Measurements from ENCODE around the gene SMPD1. TPM values are rescaled to one million over a fixed set of nuclear protein-coding genes. Genes with fewer than 3 reads are reported as not detected.

Gene SMPD1
- total and polyA plus RNA-seq, 2 of the 8 experiments (the other 6 are each of a cell fraction or from before 2014, with no cell fraction given): 1.9 to 2.4 TPM

GRCh38 chr11:6442441-6442840, 52.2 kb downstream of the SMPD1 start:
- Histone ChIP-seq H2AFZ (ENCODE audit: low read length) (no peak overlapping the region), H3K9me3 (ENCODE audit: insufficient read depth in 2 of 2, low read depth in 1 of 2, low read length in 1 of 2) (no peaks in the 10 kb centered on the region), H3K79me2 (ENCODE audit: control insufficient read depth in 1 of 2, insufficient read depth in 2 of 2, low read length in 2 of 2) (no peaks in the 10 kb centered on the region), H3K4me1 (replicated peaks in 1 of 4; ENCODE audit: control insufficient read depth in 3 of 4, insufficient read depth in 4 of 4, low read length in 3 of 4) (peaks cover 0 to 4% (median 0%) of the 10 kb centered on the region in 4 experiments; a peak in 2 of 7 replicates), H3K18ac (ENCODE audit: extremely low read depth, low read length) (no peak overlapping the region), H4K91ac (replicated peaks; ENCODE audit: insufficient read length, low read length) (no peak overlapping the region), H3K14ac (ENCODE audit: insufficient read length) (no peak overlapping the region), H3K9ac (replicated peaks in 1 of 4; ENCODE audit: extremely low read depth in 1 of 4, low read depth in 3 of 4, low read length in 3 of 4) (no peak overlapping the region), H3K4me2 (ENCODE audit: insufficient read depth in 1 of 2, low read depth in 2 of 2, low read length in 2 of 2) (no peak overlapping the region), H3K79me1 (ENCODE audit: low read depth, low read length) (no peaks in the 10 kb centered on the region), H4K8ac (ENCODE audit: extremely low read depth, insufficient read depth, low read length) (no peak overlapping the region), H3K4ac (replicated peaks; ENCODE audit: insufficient read length, low read depth, low read length) (no peak overlapping the region), H2BK5ac (ENCODE audit: low read depth, low read length) (no peak overlapping the region), H2BK20ac (ENCODE audit: low read length) (no peak overlapping the region), H3K27ac (ENCODE audit: low read depth, low read length) (no peak overlapping the region), H3K36me3 (ENCODE audit: control insufficient read depth in 2 of 4, insufficient read depth in 4 of 4, low read length in 3 of 4) (no peaks in the 10 kb centered on the region), H4K5ac (ENCODE audit: insufficient read length, low read depth, low read length) (no peak overlapping the region), H3K23me2 (ENCODE audit: low read depth, low read length) (no peaks in the 10 kb centered on the region; the same call in 1 of the 2 replicates), H2BK12ac (ENCODE audit: low read depth, low read length) (no peak overlapping the region), H2BK120ac (replicated peaks; ENCODE audit: low read depth, low read length) (no peak overlapping the region), H2BK15ac (ENCODE audit: low read length) (no peak overlapping the region), H3K27me3 (replicated peaks in 1 of 4; ENCODE audit: control insufficient read depth in 3 of 4, extremely low read depth in 1 of 4, insufficient read depth in 3 of 4, low read length in 3 of 4) (no peaks in the 10 kb centered on the region), H4K20me1 (replicated peaks in 1 of 2; ENCODE audit: control insufficient read depth in 1 of 2, insufficient read depth in 2 of 2, low read length in 2 of 2) (no peaks in the 10 kb centered on the region), H3K56ac (replicated peaks; ENCODE audit: insufficient read length, low read depth, low read length) (no peak overlapping the region), H2AK5ac (ENCODE audit: low read depth, low read length) (no peak overlapping the region), H3K23ac (ENCODE audit: insufficient read length) (no peak overlapping the region), H3K4me3 (ENCODE audit: extremely low read depth in 1 of 4, insufficient read depth in 2 of 4, low read depth in 3 of 4, low read length in 4 of 4) (no peak overlapping the region)
- DNase-seq (ENCODE audit: low read depth in 1 of 2, low spot score in 2 of 2) (no peak), FAIRE-seq (no peak)
- CTCF ChIA-PET (ENCODE audit: partially characterized antibody): interaction anchor here (0.5 to 22.7 kb wide), 22 partner anchors 10 to 191 kb away, joined by 3 to 585 read pairs (median 13); partner anchors contain the start of genes APBB1, CCKBR, SMPD1 and TIMM10B
- POLR2A ChIA-PET (ENCODE audit: partially characterized antibody): interaction anchor here (0.9 kb wide), 1 partner anchor 66 kb away, joined by 3 read pairs; no protein-coding TSS in a partner anchor
- 90% methylated on average over 4 of the region's 4 CpGs; no CpG with 5 or more reads in 1 of the 2 experiments for WGBS, 2 experiments (ENCODE audit: extremely low coverage in 1 of 2, insufficient coverage in 1 of 2, insufficient read length in 1 of 2, insufficient replicate concordance in 2 of 2, low coverage in 1 of 2, low lambda C conversion rate in 2 of 2, missing lambda C conversion rate in 1 of 2)
- TF ChIP-seq NRF1 (IDR thresholded peaks at IDR 0.05; ENCODE audit: low read depth, low read length) (no peak), CREB1 (IDR thresholded peaks at IDR 0.05) (no peak), RBBP5 (IDR thresholded peaks at IDR 0.05; ENCODE audit: borderline replicate concordance, low read depth, low read length) (no peak), CHD2 (IDR thresholded peaks at IDR 0.05; ENCODE audit: low read length) (no peak), MAFK (IDR thresholded peaks at IDR 0.05; ENCODE audit: low read depth, low read length) (no peak), RXRA (IDR thresholded peaks at IDR 0.05; ENCODE audit: insufficient read depth, low read depth, low read length) (no peak), JUND (IDR thresholded peaks at IDR 0.05; ENCODE audit: low read length) (no peak), KDM4A (IDR thresholded peaks at IDR 0.05; ENCODE audit: low read depth, low read length, severe bottlenecking) (no peak), CBX5 (IDR thresholded peaks at IDR 0.05; ENCODE audit: low read depth, low read length) (no peak), EGR1 (IDR thresholded peaks at IDR 0.05; ENCODE audit: borderline replicate concordance, low read depth, low read length) (no peak), ATF3 (IDR thresholded peaks at IDR 0.05; ENCODE audit: insufficient read depth, low read depth, low read length) (no peak), EZH2 (IDR thresholded peaks at IDR 0.05; ENCODE audit: low read depth, low read length, severe bottlenecking) (no peak)
